Hematopoietic multipotent progenitor cell treated with erythropoietin and hydrocortisone succinate and interleukin-3 and kit ligand, for 17 days (in vitro differentiated cells): Measurements from ENCODE around the gene CWF19L1.
A peak's percentile ranks its signal among the peaks of the same experiment; 100 is the strongest.

Source experiments
- DNase-seq: peaks from one replicate; pipeline ENCODE4 v3.0.0-alpha.2; 2015; ENCODE audit warnings: low spot score

The CWF19L1 gene

DNA sequence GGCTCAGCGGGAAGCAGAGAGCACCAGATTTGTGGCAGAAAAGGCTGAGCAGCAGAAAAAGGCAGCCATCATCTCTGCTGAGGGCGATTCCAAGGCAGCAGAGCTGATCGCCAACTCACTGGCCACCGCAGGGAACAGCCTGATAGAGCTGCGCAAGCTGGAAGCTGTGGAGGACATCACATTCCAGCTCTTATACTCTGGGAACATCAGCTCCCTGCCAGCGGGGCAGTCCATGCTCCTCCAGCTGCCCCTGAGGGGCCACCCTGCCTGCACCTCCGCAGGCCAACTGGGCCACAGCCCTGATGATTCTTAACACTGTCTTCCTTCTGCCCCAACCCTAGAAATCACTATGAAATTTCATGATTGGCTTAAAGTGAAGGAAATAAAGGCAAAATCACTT is 18.6 kb downstream of the CWF19L1 start:
- DNase-seq, result no peak

DNA sequence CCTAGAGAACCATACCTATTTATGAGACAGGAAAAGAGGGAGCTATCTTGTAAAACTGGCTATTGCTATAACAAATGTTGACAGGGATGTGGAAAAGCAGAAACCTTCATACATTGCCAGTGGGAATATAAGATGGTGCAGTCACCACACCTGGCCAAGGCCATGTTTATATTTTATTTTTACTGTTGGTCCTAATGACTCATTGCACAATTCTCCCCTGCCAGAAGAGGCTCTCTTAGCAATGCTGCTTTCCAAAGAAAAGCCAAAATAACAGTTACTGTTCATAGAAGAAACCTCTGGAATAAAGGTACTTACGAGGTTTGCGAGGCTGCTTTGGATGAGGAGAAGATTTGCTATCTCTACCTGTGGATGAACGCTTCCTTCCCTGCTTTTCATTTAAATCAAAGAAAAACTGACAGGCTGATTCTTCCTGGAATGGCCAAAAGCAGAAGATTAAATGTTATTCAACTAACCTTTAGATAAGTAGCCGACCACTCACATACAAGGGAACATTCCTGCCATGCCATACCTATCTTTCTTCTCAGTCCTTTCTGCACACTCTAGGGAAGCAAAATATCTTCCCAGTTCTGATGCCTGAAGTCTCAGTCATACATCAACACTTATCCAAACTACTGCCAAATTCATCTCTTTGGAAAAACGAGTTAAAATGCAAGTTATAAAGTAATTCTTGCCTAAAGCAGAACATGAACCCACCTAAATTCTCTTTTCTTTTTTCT is 21.8 kb downstream of the CWF19L1 start:
- no peak for DNase-seq

DNA sequence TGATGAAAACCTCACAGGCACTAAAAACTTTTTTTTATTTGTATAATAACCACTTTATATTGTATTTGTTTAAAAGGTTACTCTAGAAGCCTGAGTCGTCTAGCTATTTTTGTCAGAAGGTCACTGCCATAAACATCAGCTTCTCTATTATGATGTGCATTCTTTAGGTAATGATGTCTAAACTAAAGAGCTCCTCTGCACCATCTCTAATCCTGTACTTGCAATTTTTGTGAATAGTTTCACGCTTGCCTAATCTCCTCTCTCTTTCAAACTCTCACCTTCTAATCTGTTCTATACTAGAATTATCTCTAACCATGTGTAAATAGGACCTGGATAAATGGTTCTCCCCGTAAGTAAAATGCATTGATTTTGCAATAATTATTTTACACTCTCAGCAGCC is 27.6 kb downstream of the CWF19L1 start:
- no peak for DNase-seq

DNA sequence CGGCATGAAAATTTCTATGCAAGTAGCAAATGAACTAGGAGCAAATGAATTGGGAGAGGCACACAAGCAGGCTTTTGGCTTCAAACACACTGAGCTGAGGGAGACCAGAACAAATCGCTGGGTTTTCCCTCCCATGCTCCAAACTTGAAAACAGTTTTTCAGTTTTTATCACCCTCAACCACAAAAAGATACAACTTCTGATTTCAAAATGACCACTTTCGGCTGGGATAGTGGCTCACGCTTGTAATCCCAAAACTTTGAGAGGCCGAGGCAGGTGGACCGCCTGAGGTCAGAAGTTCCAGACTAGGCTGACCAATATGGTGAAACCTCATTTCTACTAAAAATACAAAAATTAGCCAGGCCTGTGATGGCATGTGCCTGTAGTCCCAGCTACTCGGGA is 29.0 kb downstream of the CWF19L1 start:
- no peak for DNase-seq

DNA sequence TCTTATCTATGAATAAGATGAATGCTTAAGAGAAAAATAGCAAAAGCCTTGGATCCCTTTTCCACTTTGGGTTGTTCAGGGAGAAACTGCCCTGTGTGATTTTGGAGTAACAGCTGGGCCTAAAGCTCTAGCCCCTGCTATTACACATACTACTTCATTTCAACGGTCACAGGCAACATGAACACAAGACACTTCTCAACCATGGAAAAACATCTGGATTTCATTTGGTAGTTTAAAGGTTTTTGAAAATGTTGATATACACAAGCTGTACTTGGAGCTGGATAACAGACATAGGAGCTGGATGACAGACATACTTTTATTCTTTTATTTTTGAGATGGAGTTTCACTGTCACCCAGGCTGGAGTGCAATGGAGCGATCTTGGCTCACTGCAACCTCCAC is 35.3 kb downstream of the CWF19L1 start:
- no peak for DNase-seq

DNA sequence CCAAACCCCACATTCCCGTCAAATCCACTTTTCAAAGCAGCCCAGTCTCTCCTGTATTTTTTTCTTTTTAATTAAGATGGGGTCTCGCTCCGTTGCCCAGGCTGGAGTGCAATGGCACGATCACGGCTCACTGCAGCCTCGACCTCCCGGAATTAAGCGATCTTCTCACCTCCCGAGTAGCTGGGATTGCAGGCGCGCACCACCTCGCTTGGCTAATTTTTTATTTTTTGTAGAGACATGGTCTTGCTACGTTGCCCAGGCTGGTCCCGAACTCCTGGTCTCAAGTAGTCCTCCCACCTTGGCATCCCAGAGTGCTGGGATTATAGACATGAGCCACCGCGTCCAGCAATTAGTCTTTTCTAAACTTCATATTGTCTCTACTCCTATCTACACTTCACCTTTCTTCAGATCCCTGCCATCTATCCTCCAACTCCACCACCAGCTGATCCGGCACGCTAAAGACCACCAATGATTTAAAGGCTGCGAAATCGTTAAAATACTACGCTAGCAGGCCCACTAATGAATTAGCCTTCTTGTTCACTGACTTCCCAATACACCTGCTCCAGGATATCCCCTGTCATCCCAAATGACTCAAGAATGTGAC is 37.5 kb downstream of the CWF19L1 start:
- DNase-seq, result peak; percentile 13

DNA sequence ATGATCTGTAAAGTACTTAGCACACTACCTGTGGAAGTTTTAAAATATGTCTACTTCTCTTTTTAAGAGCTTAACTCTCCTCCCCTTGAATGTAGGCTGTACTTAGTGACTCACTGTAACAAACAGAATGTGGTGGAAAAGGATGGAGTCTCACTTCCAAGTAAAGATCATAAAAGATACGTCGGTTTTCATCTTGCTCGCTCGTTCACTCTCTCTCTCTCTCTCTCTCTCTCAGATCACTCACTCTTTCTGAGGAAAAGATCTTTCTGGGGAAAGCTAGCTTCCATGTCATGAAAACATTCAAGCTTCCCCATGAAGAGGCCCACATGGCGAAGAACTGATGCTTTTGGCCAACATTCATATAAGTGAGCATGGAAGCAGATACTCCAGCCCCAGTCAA is 43.6 kb downstream of the CWF19L1 start:
- DNase-seq, result no peak

DNA sequence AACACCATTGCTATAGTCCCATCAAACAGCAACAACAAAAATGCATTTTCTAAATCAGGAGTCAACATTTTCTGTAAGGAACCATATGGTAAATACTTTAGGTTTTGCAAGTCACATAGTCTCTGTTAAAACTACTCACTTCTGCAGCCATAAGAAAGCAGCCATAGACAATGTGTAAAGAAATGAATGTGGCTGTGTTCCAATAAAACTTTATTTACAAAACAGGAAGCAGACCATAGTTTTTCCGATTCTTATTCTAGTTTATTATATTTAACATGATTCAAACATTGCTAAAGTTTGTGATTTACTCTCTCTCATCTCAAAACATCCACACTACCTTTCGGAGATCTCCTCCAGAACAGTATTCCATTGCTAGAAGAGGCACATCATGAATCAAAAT is 44.9 kb downstream of the CWF19L1 start:
- DNase-seq, result no peak

DNA sequence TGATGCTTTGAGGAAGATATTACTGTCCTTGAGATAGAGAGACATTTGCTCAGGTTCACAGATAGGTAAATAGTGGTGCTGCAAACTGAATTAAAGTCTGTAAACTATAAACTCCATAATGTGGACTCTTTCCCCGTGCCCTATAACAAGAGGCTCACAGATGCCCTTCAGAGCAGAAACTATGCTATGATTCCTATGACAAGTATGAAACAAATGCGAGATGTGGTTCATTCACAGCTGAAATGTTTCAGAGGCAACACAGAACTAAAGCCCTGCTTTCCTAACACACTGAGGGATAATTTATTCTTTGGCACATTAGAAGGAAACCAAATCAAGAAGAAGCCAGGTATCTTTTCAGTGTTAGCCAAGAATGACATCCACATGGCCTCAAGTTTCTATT is 51.4 kb downstream of the CWF19L1 start:
- no peak for DNase-seq

DNA sequence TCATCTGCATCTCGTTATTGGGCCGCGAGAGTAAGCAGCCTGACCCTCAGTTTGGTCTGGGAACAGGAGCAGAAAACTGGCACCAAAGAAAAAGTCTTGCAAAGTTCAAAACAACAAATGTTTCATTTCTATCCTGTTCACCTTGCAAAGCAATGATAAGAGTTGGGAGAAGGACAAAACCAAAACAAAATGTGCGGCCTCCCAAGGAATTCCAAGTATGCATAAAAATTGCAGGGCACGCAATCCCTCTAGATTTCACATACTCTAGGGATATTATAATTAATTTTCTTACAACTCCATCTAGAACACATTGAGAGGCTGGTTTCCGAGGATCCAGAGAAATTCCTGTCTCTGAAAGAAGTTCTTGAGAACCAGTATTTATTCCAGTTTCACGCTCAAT is 58.1 kb downstream of the CWF19L1 start:
- no peak for DNase-seq

DNA sequence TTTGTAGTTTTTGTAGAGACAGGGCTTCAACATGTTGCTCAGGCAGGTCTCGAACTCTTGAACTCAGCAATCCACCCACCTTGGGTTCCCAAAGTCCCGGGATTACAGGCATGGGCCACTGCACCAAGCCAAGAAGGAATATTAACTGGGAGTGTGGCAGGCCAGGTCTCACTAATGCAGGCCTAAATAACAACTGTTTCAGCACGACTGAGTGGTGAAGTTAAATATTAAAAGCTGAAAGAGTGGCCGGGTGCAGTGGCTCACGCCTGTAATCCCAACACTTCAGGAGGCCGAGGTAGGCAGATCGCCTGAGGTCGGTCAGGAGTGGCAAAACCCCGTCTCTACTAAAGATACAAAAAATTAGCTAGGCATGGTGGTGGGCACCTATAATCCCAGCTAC is 59.2 kb downstream of the CWF19L1 start:
- no peak for DNase-seq

DNA sequence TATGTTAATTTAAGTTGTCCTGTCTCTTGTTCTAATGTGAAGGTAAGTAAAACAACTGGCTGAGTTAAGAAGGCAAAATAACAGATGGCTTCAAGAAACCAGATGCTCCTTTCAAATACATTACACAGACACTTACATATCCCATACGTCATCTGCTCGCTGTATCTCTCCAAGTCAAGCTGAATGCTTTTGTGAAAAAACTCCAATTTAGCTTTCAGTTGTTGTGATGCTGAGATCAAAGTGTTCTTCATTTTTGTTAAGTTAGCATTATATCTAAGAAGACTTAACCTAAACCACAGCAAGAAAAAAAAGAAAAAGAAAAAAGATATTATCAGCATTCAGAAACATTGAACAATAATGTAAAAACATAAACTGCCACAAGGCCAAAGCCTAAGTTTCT is 63.1 kb downstream of the CWF19L1 start:
- DNase-seq, result no peak

DNA sequence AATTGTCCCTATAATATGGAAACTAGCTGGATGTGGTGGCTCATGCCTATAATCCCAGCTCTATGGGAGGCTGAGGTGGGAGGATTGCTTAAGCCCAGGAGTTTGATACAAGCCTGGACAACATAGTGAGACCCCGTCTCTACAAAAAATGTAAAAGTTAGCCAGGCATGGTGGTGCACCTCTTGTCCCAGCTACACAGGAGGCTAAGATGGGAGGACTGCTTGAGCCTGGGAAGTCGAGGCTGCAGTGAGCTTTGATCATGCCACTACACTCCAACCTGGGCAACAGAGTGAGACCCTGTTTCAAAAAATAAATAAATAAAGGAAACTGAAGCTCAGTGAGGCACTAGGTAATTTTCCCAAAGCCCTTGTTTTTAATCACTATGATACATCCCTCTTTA is 65.9 kb downstream of the CWF19L1 start:
- no peak for DNase-seq

DNA sequence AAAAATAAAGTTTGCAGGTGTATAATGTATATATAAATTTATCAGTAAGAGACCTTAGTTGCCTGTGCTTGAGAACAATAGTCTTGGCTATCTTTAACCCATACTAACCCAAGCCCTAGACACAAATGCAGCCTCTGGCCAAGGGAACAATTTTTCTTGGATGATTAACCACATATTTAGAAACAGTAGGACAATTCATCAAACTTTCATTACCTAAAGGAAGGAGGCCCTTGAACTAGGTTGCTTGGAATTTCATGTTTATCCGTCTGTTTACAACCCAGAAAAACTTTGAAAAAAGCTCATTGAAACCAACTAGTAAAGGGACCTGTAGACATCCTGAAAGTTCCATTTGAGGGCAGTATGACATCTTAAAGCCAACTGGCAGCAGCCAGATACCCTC is 72.7 kb downstream of the CWF19L1 start:
- DNase-seq, result no peak

DNA sequence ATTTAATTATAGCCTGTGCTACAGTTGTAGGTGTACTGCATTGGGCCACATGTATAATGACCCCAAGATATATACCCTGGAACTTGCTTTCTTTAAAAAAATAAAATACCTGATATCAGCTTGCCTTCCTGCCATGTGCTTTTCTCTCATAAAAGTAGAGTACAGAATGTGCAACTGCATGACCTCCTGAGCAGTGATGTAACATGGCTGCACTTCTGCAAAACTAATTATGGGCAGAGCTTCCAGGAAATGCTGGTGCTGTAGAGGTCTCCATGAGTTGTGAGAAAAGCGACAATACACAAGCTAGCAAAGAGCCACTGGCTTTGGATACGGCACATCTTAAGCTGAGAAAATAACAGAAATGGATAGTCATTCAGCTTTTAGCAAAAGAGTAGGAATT is 75.1 kb downstream of the CWF19L1 start:
- no peak for DNase-seq

DNA sequence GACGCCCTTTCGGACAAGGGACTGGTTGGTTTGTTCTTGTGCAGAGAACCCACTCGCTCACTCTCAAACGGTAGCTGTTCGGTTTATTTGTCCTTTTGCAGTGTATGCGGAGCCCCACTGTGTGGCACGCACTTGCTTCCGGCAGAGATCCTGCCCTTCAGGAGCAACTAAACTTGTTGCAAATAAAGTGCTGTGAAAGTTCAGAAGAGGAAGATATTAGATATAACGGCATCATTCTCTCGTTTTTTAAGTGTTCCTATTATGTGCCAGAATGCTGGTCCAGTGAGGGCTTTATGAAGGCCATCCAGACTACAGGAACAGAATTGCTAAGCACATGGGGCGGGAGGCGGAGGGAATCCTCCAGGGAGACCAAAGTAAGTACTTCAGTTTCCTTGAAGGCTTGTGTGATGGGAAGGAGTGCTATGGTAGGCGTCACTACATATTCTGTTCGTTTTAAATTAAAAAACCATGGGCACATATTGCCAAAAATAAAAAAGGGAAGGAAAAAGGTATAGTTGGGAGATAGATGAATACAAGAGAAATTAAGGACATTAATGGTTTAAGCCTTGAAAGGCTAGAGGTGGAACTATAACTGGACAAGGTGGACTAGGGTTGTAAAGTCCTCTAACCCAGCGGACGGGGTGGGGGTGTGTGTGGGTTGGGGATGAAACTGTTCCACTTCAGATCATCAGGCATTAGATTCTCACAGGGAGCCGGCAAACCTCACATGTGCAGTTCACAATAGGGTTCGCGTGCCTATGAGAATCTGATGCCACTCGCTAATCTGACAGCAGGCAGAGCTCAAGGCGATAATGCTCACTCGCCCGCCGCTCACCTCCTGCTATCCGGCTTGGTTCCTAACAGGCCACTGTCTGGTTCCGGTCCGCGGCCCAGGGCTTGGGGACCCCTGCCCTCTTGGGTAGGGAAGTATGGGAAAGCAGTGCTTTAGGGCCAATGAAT is 80.9 kb downstream of the CWF19L1 start:
- DNase-seq, result no peak

DNA sequence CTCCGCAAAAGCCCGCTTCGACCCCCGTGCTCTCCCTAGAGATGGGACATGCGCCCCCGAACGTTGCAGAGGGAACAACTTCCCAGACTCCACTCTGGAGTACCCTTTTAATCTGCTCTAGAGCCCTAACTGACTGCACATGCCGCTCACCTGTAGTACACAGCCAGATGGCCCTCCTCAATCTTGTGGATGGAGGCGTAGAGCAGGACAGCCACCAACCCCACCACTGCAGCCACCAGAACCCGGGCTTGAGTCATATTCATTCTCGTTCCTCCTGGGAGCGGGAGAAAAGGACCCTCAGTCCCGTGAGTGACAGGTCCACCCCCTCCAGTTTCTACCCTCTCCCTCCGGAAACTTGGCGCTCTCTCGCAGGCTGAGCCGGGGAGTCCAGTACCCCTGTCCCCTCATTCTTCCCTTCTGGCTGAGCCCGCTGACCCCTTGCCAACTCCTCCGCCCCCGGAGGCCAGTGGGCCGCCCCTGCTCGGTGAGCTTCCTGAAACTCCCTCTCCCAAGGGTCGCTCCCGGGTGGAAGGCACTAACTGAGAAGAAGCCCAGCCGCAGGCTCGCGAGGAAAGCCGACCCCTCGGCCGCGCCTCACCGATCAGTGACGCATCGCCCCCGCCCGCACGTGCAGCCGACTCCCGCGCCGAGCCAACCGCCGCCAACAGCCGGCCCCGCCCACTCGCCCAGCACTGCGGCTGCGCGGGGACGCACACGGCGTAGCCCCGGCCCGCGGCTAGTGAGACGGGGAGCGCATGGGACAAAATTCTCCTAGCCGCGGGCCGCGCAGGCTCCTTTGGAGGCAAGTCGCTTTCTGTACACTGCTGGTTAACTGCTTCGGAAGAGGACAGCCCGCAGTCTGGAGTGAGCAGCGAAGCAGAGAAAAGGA is 81.8 kb downstream of the CWF19L1 start, which contains the start of gene ERLIN1:
Gene ERLIN1 (minus strand): TSS at position 666 of the 889 bp plus-strand sequence. CDS start 403 bp downstream, at position 263.
- DNase-seq, result peak; percentile 85

DNA sequence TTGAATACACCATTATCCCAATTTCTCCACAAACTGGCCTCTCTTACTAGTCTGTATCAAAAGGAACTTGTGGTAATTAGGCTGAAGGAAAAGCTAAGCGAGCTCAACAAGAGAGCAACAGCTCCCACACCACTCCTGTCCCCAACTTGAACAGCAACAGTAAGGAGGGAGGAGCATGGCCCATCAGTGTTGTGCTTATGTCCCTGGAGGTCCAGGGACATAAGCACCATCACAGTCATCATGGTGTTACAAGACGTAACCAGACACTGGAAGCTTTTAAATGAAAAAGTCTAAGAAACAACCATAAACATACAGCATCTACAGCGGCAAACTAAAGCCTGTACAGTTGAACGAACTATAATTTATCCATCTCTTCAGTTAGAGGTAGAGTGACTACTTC is 82.6 kb downstream of the CWF19L1 start:
- peak; percentile 35 for DNase-seq

DNA sequence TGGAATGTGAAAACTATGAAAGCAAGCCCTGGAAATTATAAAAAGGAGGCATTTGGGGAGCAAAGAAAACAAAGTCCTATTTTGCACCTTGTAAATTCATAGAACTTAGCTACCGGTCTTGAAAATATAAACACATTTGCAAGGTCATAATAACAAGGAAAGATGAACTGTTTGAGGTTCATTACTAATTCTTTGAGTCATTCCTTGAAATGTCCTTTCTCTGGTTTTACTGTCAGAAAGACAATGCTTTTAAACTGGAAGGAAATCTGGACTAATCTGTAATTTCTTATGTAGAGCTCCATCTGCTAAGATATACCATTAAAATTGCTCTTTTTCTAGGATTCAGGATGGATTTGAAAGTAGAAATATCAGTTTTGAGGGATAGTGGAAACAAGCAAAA is 83.0 kb downstream of the CWF19L1 start:
- DNase-seq, result no peak

DNA sequence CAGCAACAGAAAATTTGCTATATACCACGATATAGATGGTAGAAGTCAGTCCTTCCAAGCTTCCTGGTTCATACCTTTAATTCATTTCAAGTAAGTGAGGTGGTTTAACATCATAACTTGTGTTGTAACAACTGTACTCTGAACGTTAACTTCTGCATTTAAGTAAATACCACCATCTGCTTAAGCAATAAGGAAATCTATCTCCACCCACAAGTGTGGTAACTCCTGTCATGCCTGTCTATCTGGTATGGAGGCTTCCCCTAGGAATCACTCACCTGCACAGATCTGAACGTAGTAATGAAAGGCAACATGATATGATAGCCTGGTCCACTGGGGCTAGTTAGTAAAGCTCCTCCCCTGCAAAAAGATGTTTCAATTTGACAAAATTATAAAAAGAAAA is 84.0 kb downstream of the CWF19L1 start:
- peak; percentile 13 for DNase-seq

DNA sequence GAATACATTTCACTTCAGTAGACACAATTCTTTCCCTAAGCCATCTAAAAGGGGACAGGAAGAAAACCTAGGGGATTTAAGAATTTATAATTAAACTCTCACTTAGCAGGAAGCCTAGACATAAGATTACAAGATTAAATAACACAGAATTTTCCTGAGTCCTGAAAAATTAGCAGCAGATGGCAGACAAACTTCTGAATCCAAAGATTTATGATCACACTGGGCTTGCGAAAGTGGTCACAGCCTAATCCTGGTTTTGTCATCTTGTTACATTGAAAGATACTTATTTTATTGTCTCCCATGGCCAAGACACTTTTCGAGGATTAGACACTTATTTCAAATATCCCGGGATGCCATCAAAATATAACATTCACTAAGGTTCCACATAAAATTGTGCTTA is 84.5 kb downstream of the CWF19L1 start:
- DNase-seq, result no peak
